ENCODE data around the gene AMOTL1.
A peak's percentile ranks its signal among the peaks of the same experiment; 100 is the strongest.
"Not testable (repeated sequence)": the region's sequence is repeated elsewhere in the genome, so short reads cannot be mapped to it uniquely, and the experiment has no call there.

AMOTL1 gene

DNA sequence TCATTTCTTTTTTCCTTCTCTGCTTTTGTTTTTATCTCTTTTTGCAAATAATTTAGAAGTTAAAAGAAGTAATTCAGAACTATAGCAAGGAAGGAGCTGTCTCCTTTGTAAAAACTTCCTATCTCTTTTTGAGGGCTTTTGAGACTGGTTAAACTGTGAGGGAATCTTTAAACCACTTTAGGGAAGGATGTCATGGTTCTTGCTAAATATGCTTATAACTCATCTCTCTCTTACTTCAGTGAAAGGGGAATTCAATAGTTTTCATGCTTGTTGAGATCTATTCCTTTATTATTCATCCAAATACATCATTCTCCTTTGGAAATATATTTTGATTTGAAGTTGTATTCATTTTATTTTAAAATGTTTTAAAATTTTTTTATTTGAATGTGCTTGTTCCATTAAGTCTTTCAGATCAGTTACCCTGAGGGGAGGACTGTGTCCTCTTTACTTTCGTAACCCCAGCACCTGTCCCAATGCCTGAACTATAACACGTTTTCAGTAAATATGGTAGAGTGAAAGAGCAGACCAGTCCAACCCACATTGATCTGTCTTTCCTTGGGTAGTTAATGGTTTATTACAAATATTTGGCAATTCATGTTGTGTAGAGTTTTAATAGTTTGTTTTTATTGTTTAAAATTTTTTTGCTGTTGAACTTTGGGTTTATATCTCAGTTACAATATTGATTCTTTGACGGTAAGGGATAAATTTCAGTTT, 27.5 kb downstream of the AMOTL1 start:
- no peak for FAIRE-seq

- no peak for FAIRE-seq
Observed at GRCh38 chr11:94796190-94796580, 28.0 kb downstream of the AMOTL1 start.

DNA sequence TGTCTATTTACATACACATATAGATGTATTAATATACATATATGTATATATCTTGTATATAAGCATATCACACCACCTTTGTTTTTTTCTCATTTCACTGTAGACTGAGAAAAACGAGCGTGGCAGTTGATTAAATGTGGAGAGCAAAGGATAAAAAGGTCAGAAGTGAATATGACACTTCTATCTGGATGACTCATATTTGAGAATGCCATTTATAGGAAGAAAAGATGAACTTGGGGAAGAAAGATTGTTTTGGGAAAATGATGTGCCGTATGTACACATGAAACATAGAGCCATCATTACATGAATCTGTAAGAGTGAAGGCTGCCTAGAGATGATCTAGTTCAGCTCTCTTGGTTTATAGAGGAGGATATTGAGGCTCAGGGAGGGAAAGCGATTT, 28.7 kb downstream of the AMOTL1 start:
- no peak for FAIRE-seq

- FAIRE-seq = no peak
Observed at GRCh38 chr11:94799726-94800125, 31.6 kb downstream of the AMOTL1 start.

- no peak for FAIRE-seq
Observed at GRCh38 chr11:94800414-94800813, 32.3 kb downstream of the AMOTL1 start.

- no peak for FAIRE-seq
Observed at GRCh38 chr11:94801866-94802460, 33.8 kb downstream of the AMOTL1 start.

- FAIRE-seq = no peak
Observed at GRCh38 chr11:94802501-94802900, 34.3 kb downstream of the AMOTL1 start.

DNA sequence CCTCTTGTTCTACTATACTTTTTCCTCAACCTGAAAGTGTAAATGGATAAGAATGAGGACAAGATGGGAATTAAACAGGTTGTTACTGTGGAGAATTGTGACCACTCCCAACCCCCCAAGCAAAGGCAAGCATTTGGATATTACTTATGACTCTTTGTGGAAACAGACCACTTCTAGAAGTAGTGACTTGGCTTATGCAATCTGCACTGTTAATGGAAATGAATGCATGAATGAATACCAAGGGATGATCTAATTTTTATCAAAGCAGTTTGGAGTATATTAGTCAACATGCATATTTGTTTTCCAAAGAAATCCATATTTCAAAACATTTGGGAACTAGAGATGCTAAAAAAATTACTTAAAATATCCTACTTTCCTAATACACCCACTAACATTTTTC, 35.3 kb downstream of the AMOTL1 start:
- no peak for FAIRE-seq

DNA sequence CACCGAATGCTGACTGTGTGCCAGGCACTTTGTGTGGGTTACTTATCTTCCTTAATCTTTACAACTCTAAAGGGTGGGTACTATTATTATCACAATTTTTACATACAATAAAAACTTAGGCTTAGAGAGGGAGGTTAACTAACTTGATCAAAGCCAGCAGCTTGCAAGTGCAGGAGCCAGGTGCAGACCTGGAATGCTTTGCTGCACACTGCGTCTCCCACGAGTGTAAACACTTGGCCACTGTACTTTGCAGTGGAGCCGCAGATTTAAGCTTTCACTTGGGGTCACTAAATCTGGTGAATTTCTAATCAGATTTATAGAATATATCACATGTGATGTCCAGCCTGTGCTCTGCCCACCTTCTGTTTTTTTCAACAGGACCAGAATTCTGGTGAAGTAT, 36.7 kb downstream of the AMOTL1 start:
- no peak for FAIRE-seq

GRCh38 chr11:94806014-94806413, 37.9 kb downstream of the AMOTL1 start:
- no peak for FAIRE-seq

GRCh38 chr11:94806419-94806818, 38.3 kb downstream of the AMOTL1 start:
- FAIRE-seq = no peak

DNA sequence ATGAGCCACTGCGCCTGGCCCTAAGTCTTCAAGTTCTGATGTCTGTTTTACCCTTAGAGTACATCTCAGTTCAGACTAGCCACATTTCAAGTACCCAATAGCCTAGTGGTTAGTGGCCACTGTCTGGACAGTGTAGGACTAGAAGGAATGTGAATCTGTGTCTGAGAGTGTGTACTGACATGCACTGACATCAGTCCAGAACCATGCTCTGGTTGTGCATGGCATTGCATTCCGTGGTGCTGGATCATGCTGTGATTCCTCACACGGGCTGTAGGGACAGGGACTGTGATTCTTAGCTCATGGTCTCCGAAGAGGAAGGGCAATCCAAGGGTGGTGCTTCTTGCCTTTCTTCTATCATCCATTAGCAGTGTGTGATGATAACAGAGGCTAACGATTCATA, 41.1 kb downstream of the AMOTL1 start:
- no peak for FAIRE-seq

GRCh38 chr11:94812724-94813720, 44.9 kb downstream of the AMOTL1 start:
- FAIRE-seq = not testable (repeated sequence)

DNA sequence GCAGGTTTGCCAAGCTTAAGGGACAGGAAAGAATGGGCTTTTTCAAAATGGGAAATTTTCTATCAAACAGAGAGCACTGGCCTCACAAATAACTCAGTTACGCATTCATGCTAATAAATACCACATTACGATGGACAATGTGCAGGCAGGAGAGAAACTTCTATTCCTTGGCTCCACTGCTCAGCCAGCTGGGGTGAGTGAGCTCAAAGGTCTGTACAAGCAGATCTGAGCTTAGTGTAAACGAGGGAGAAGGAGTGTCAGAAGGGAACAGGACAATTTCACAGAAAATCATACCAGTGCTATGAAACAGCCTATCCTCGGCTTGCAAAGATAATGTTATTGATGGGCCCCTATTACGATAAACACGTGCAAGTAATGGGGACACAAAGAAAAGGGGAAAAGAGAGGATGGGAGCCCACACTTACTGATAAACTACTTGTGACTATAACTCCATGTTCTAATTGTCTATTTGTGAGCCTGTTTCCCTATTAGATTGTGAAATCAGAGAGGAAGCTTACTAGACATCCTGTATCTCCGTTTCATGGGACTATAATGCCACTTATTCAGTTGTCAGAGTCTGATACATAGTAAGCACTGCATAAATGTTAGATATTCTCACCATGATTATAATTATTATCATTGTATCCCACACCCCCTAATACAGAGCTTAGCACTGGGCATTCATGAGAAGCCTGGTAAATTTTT, 46.3 kb downstream of the AMOTL1 start:
- no peak for FAIRE-seq

DNA sequence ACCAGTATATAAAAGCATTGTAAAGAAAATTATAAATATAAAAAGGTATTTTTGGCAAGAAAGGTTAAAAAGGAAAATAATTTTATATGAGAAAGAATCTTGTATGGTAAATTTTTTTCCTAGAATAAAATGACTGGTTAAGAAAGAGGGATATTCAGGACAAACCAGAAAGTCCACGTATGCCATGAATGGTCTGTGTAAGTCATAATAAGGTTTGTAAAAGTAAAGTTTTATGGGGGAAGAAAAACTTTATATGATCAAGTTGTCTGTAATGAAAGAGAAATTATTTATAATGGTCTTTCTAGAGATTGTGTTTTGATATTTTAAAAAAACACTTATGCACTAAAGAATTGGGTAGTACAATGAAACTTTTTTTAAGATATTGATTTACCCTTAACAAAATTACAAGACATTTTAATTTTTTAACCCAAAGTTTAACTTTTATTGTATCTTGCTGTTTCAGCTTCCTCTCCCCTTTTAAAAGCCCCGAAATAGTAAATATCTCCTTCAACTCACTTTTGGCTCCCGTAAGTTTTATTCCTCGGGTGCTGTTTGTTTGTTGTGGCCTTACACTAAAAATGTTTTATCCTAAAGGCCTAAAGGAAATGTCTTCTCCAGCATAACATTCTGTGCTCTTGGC, 47.7 kb downstream of the AMOTL1 start:
- peak; percentile 24 for FAIRE-seq

DNA sequence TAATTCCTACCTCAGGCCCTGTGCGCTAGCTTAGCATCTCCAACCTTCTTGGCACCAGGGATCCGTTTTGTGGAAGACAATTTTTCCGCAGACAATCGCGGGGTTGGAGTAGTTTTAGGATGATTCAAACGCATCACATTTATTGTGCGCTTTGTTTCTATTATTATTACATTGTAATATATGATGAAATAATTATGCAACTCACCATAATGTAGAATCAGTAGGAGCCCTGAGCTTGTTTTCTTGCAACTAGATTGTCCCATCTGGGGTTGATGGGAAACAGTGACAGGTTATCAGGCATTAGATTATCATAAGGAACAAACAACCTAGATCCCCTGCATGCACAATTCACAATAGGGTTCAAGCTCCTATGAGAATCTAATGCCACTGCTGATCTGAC, 52.3 kb downstream of the AMOTL1 start:
- no peak for FAIRE-seq

GRCh38 chr11:94821439-94821838, 53.3 kb downstream of the AMOTL1 start:
- FAIRE-seq = no peak

GRCh38 chr11:94822080-94822479, 53.9 kb downstream of the AMOTL1 start:
- no peak for FAIRE-seq

- FAIRE-seq = no peak
Observed at GRCh38 chr11:94823102-94823732, 55.1 kb downstream of the AMOTL1 start.

GRCh38 chr11:94825031-94825430, 56.9 kb downstream of the AMOTL1 start:
- no peak for FAIRE-seq

GRCh38 chr11:94825481-94825880, 57.3 kb downstream of the AMOTL1 start:
- FAIRE-seq = no peak

DNA sequence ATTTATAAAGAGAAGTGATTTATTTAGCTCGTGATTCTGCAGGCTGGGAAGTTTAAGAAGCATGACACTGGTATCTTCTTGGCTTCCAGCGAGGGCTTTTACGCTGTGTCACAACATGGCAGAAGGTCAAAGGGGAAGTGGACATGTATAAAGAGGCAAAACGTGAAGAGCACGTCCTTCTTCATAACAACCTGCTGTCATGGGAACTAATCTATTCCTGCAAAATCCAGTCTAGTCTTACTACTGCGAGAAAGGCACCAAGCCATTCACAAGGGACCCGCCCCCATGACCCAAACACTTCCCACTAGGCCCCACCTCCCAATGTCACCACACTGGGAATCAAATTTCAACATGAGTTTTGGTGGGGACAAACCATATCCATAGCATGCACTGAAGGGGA, 58.3 kb downstream of the AMOTL1 start:
- FAIRE-seq = no peak
